H1 (cell line): ENCODE measurements around the gene SH3BGRL3.

Experiments used
- ATF2 ChIP-seq: IDR thresholded peaks from 2 replicates; pipeline ENCODE4 v1.6.1; 2012; ENCODE audit warnings: low read length, inconsistent platforms
- CTCF ChIP-seq, 3 experiments: IDR thresholded peaks; 1 replicate in 2 of 3; 2 replicates in 1 of 3; pipeline versions ENCODE4 v1.5.1 to v1.6.1; 2011; ENCODE audit warnings: low read length in 3 of 3, mild to moderate bottlenecking in 3 of 3, inconsistent platforms in 2 of 3, low read depth in 1 of 3, moderate library complexity in 1 of 3; ENCODE audit not compliant: insufficient read depth in 1 of 3; ENCODE audit errors: control extremely low read depth in 1 of 3
- EZH2 ChIP-seq: fragments of 200-600 bp; sonication (generic); IDR thresholded peaks from 2 replicates; pipeline ENCODE4 v1.7.1; 2012; ENCODE audit warnings: low read depth, mild to moderate bottlenecking, moderate library complexity, low read length, inconsistent platforms; ENCODE audit not compliant: severe bottlenecking
- NANOG ChIP-seq: IDR thresholded peaks from 2 replicates; pipeline ENCODE4 v1.6.1; 2011; ENCODE audit warnings: low read length, low read depth, mild to moderate bottlenecking, inconsistent platforms; ENCODE audit not compliant: insufficient read depth, poor library complexity, severe bottlenecking
- YY1 ChIP-seq: IDR thresholded peaks from 2 replicates; pipeline ENCODE4 v1.6.1; 2011; ENCODE audit warnings: low read depth, mild to moderate bottlenecking, low read length

DNA sequence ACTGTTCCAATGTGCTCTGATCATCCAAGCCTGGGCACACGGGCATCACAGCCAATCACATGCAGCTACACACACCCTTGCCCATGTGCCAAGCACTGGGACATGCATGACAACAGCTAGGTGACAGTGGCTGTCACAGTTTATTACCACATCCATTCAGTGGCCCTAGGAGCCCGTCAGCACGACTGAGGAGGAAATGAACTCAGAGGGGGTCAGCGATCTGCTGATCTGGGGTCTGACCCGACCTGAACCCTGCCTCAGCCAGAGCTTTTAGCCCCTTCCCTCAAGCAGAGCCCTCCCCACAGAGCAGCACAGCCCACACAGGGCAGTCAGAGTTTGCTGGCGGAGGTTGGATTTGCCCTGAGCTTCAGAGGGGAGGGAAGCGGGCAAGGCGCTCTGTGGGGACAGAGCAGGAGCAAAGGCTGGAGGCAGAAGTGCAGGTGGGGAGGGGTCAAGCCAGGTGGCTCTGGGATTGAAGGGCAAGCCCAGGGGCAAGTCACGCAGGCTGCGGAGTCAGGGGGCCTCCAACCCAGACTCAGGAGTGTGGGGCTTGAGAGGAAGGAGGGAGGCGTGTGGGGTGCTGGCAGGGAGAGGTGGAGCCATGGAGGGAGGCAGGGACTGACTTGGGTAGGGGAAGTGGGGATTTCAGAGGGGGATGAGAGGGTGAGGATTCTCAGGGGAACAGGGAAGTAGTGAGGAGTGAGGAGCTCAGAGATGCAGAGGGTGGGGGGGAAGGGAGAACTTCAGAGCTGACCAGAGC is 10.4 kb downstream of the SH3BGRL3 start:
- no peak for TF ChIP-seq NANOG
- TF ChIP-seq CTCF (IDR thresholded peaks at IDR 0.05; ENCODE audit: control extremely low read depth in 1 of 3, insufficient read depth in 1 of 3, low read depth in 1 of 3, low read length in 3 of 3) = no peak
- no peak for TF ChIP-seq EZH2
- no peak for TF ChIP-seq ATF2
- TF ChIP-seq YY1 = no peak
